Renal cortical epithelial cell (primary cell): ENCODE data around the gene NUP98. TPM values are rescaled to one million over a fixed set of nuclear protein-coding genes. Genes with fewer than 3 reads are reported as not detected.
A peak's percentile ranks its signal among the peaks of the same experiment; 100 is the strongest.
"Not testable (repeated sequence)": the region's sequence is repeated elsewhere in the genome, so short reads cannot be mapped to it uniquely, and the experiment has no call there.

ENCODE experiments used
- DNase-seq: peaks from one replicate; pipeline ENCODE4 v3.0.0-alpha.2; 2011; ENCODE audit warnings: low read depth
- total RNA-seq: library from RNA; depleted of rRNA; stranded (reverse); fragments of >200 nt; gene quantifications from 2 replicates; pipeline ENCODE4 v1.2.3, GENCODE V29; 2014

NUP98 gene
- total RNA-seq, 1 donor from 2014 or later, result 125 TPM

DNA sequence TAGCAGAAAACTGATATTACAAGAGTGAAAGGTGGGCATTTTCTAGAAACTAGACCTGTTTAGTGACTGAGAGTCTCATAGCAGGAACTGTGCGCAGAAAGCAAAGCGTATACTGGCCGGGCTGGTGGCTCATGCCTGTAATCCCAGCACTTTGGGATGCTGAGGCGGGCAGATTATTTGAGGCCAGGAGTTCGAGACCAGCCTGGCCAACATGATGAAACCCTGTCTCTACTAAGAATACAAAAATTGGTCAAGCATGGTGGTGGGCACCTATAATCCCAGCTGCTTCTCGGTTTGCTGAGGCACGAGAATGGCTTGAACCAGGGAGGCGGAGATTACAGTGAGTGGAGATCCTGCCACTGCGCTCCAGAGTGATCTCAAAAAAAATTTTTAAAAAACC, 1.8 kb upstream of the NUP98 start:
- no peak for DNase-seq

DNA sequence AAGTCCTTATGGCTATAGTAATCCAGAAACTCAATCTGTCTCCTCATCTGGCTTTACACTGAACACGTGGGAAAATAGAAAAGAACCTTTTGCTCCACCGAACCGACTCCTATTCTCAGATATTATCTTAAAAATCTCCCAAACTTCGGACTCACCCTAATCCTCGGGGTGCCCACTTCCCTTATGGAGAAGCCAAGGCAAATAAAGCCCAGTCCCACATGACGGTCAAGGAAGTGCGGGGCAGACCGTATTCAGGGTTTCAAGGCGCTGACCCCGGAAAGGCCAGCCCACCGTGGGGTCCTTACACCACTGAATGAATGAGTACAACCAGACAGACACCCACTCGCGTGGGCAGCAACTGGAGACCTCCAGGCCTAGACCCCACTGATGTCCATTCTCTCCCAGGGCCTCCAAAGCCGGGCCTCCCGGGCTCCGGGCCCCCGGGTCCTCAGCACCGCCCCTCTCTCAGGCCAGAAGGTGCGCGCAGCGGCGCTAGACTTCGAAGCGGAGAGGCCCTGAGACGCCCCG, 489 bp downstream of the NUP98 start:
- no peak for DNase-seq

DNA sequence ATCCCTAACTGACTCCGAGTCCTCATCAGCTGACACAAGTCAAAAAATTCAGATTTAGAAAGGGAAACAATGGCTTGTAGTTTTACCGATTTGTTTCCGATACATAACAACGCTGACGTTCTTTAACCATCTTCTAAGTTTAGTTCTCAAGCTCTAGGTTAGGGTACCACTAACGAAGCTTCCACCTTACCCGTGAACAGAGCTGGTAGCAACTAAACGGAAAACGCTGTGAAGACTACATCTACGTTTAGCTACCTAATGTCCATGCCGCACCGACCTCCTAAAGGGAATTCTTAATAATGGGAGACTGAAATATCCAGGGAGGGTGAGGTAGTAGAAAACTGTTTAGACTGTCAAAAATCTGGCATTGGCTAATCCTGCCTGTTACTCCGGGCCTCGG, 1.0 kb downstream of the NUP98 start:
- no peak for DNase-seq

DNA sequence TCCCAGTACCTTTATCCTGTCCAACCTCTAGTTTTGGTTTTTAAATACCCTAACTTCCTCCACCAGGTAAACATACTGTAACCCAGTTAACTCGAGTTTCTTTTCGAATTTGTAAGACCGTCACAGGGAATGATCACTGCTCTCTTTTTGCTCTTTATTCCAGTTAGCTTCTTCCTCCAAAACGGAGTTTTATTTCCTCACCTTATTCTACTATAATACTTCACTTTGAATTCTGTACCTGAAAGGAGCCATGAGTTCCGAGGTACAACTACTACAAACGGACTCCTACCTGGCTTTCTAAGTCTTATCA, 1.4 kb downstream of the NUP98 start:
- no peak for DNase-seq

DNA sequence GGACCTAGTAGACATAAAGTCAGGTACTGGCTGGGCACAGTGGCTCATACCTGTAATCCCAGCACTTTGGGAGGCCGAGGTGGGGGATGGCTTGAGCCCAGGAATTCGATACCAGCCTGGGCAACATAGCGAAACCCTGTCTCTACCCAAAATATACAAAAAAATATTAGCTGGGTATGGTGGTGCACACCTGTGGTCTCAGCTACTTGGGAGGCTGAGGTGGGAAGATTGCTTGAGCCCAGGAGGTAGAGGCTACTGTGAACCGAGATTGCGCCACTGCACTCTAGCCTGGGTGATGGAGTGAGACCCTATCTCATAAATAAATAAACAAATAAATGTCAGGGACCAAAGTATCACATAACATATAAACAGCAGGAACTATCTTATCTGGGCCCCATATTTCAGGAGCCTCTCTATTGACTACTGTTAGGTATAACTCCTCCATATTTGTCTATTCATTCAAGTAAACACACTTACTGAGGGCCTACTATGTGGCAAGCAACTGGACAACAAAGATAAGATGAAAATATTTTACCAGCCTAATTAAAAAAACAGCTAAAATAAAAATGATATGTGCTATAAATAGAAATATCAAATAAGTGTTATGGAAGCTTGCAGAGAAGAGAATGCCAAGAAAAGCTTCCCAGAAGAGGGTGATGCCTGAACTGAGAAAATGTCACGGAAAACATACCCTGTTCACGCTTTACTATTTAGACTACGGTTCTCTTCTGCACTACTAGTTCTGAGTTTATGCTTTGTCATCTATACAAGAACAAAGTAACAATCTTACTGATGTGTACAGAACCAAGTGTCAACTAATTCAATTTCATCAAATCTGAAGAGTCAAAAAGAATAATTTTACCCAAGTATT, 2.0 kb downstream of the NUP98 start:
- no peak for DNase-seq

DNA sequence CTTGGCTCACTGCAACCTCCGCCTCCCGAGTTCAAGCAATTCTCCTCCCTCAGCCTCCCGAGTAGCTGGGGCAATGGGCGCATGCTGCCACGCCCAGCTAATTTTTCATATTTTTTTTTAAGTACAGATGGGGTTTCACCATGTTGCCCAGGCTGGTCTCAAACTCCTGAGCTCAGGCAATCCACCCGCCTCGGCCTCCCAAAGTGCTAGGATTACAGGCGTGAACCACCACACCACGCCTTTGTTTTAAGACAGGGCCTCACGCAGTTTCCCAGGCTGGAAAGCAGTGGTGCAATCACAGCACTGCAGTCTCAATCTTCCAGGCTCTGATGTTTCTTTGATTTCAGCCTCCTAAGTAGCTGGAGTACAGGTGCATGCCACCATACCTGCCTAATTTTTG, 3.0 kb downstream of the NUP98 start:
- DNase-seq, result not testable (repeated sequence)

DNA sequence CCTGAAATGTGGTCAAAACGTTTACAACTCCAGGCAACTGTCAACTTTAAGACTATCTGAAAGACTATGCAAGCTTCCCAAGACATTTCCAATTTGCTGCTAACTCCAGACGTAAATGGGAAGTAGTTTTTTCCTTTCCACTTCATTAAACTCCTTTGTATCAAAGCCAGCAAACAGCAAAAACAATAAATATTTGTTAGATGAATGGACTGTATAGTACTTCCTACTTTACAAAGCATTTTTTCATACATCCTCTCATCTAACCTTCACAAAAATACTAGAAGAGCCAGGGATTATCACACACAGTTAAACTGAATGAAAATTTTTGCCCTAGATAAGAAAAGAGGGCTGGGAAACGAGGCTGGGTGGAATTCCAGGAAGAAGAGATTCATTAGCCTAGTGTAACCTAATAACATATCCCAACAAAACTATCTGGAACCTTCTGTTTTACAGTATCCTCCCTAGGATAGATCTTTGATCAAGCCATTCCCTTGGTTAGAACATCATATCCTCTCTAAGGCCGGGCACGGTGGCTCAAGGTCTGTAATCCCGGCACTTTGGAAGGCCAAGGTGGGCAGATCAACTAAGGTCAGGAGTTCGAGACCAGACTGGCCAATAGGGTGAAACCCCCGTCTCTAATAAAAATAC, 10.4 kb downstream of the NUP98 start:
- DNase-seq, result peak; percentile 84

DNA sequence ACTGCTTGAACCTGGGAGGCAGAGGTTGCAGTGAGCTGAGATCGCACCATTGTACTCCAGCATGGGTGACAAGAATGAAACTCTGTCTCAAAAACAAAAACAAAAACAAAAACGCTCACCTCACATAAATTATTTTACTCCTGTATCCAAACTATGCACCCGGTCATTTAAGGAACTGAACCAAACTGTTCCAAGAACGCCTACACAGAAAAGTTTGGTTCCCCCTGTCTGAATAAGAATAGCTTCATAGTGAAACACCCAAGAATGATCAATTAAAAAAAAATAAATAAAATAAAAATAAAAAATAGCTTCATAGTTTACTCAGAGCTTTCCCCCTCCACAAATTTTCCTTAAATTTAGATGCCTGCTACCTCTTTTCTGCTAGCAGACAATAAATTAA, 13.7 kb downstream of the NUP98 start:
- DNase-seq, result no peak

DNA sequence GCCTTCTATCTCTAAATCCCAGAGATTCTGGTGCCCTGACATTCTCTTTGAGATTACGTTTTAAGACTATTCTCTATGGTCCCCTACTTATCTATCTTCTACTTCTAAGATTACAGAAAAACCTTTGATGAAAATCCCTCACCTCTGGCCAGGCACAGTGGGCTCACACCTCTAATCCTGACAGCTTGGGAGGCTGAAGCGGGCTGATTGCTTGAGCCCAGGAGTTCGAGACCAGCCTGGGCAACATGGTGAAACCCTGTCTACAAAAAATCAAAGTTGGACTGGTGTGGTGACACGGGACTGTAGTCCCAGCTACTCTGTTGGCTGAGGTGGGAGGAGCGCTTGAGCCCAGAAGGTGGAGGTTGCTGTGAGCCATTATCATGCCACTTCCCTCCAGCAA, 14.4 kb downstream of the NUP98 start:
- DNase-seq, result no peak

DNA sequence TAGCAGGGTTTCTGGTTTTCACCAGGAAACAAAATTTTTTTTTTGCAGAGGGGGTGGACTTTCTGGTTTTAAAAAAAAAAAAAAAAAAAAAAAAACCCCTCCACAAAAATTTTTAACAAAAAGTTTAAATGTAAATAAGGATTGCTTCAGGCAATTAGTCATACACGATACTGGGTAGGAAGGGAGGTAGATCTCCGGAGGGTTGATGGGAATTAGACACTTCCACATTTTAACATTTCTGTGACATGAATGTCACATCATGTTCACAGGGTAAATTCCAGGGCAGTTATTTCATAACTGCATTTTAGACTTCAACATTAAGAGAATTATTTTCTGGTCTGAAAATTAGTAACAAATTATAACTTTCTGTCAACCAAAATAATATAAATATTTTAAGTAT, 15.9 kb downstream of the NUP98 start:
- DNase-seq, result no peak

DNA sequence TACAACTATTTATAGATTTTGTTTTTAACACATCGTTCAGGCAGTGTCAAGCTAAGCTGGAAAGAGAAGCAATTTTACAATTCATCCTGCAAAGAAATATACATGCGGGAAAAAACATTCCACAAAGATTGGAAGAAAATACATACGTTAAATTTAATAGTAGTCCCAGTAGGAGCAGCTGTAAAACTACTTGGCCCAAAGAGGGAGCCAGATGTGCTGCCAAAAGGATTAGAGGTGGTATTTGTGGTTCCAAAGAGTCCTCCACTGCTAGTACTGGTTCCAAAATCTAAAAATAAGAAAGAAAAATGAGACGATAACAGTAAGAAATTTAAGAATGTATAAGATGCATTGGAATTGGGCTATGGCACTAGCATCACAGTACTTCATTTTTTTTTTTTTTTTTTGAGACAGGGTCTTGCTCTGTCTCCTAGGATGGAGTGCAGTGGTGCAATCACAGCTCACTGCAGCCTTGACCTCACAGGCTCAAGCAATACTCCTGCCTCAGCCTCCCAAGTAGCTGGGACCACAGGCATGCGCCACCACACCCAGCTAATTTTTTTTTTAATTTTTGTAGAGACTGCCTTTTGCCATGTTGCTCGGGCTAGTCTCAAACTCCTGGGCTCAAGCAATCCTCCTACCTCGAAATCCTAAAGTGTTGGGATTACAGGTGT, 21.5 kb downstream of the NUP98 start:
- DNase-seq, result no peak

DNA sequence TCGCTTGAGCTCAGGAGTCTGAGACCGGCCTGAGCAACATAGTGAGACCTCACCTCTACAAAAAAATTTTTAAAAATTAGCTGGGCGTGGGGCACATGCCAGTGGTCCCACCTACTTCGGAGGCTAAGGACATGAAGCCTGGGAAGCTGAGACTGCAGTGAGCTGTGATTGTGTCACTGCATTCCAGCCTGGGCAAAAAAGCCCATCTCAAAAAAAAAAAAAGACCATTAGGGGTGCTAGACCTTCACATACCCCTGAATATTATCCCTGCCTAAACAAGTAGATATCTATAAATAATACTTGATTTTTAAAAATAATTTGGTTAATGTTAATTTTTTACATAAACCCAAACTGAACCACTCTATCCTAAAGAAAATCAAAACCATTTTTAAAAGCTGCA, 24.2 kb downstream of the NUP98 start:
- no peak for DNase-seq

DNA sequence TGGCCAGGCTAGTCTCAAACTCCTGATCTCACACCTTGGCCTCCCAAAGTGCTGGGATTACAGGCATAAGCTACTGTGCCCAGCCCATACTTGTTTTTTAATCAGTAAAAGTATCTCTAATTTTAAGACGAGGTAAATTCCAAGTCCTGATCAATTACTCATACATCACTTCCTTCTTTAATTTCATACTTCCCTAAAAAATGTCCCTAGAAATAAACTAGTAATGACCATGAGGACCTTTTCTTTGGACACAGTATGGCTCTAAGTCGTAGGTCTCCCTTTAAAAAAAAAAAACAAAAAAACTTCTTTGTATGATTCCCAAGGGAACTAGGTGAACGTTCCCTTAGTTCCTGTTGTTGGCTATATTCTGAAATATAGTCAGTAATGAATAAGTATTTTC, 29.8 kb downstream of the NUP98 start:
- no peak for DNase-seq

DNA sequence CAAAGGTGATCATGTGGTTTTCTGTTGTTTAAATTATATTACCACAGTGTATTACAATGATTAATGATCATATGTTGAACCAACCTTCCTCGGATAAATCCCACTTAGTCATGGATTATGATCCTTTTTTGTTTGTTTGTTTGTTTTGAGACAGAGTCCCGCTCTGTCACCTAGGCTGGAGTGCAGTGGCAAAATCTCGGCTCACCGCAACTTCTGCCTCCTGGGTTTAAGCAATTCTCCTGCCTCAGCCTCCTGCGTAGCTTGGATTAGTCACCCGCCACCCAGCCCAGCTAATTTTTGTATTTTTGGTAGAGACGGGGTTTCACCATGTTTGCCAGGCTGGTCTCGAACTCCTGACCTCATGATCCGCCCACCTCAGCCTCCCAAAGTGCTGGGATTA, 30.5 kb downstream of the NUP98 start:
- DNase-seq, result not testable (repeated sequence)

DNA sequence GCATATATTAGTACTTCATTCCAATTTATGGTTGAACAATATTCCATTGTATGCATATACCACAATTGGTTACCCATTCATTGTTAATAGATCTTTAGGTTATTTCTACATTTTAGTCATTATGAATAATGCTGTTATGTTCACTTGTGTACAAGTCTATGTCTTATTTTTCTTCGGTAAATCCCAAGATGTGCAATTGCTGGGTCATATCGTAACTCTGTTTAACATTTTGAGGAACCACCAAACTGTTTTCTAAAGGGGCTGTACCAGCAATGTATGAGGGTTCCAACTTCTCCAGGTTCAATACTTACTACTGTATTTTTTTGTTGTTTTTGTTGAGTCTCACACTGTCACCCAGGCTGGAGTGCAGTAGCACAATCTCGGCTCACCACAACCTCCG, 33.1 kb downstream of the NUP98 start:
- DNase-seq, result no peak

DNA sequence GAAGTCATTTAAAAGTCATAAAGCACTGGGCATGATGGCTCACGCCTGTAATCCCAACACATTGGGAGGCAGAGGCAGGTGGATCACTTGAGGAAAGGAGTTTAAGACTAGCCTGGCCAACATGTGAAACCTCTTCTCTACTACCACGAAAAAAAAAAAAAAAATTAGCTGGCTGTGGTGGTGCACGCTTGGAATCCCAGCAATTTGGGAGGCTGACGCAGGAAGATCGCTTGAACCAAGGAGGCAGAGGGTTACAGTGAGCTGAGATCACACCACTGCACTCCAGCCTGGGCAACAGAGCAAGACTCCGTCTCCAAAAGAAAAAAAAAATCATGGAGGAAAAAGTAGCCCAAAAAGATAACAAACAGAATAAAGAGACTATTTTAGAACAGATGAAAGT, 42.2 kb downstream of the NUP98 start:
- DNase-seq, result no peak

DNA sequence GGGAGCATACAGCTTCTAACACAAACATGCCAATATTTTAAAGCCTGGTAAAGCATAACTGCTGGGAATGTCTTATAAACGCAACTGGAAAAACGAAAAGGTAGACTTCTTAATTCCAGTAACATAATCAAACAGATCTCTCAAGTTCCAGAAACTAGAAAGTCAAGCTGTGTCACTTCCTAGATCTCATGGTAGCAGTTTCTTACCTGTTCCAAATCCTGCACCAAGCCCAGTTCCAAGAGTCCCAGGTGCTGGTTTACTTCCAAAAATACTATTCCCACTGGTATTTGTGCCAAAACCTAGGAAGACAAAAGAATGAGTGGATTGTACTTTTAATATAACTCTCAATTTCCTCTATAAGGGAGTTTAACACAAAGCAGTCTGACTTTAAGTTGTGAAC, 44.2 kb downstream of the NUP98 start:
- no peak for DNase-seq

DNA sequence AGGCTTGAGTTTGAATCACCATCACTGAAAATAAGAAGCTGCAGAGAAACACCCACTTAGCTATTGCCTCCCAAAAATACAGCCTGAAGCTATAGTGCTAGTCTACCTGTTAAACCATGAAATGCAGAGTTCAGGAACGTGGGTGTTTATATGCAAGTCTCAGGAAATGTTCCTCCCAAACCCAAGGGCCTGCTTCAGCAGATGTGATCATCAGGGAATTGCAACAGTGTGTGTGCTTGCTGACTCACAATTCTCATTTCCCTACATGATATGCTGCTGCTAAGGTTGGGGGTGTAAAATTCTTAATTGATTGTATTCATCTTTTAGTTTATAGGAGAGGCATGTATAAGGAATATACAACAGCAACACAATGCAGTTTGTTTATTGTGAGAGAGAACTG, 49.6 kb downstream of the NUP98 start:
- peak; percentile 86 for DNase-seq

DNA sequence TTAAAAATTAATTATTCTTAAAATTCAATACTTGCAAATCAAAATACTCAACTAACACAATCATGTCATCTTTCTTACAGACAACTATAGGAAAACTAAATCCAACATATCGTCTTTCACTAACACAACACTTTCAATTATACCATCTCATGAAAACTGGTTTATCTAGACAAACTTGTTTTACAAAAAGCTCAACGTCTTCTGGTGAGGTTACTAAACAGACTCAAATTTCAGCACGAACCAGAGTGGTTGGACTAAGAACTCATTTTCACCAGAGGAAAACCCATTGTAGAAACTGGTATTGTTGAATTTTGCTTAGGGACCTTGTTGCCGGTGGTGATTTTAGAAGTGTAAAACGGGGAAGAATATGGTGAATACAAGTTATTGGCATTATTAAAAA, 52.2 kb downstream of the NUP98 start:
- DNase-seq, result peak; percentile 24

DNA sequence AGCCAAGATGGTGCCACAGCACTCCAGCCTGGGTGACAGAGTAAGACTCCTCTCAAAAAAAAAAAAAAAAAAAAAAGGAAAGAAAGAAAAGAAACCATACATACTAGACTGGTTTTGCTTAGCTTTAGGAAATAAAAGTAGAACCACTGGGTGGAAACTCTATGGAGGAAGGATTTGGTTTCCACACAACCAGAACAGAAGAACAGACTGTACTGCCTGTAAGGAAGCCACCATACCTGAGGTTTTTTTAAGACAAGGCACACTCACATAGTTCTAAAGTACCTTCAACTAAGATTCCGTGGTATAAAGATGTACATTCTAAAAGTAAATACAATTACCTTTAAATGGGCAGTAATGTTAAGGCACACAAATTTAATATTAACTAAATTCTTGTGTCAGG, 58.6 kb downstream of the NUP98 start:
- DNase-seq, result no peak

DNA sequence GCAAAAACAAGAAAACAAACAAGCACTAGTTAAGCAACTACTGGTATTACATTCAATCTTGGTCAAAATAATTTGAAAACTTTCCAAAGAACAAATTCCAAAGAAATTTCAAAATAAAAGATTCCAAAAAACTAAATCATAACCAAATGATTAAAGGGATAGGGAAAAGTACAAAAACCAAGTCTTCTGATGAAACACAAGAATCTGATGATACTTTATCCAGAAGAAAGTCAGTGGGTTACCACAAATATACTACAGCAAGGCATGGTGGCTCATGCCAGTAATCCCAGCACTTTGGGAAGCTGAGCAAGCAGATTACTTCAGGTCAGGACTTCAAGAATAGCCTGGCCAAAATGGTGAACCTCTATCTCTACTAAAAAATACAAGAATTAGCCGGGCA, 59.1 kb downstream of the NUP98 start:
- DNase-seq, result no peak

DNA sequence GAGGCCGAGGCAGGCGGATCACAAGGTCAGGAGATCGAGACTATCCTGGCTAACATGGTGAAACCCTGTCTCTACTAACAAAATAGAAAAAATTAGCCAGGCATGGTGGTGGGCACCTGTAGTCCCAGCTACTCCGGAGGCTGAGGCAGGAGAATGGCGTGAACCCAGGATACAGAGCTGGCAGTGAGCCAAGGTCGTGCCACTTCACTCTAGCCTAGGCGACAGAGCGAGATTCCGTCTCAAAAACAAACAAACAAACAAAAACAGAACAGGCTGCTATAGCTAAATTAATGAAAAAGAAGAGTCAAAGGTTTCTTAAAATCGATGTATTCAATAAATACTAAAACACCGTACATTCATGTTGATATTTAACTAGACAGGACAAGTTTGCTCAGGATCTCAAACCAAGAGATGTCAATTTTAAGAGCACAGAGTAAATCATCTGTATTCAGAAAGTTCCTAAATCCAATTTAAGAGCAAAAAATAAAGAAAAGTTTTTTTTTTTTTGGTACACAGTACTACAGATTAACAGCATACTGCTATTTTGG, 59.9 kb downstream of the NUP98 start:
- DNase-seq, result no peak

DNA sequence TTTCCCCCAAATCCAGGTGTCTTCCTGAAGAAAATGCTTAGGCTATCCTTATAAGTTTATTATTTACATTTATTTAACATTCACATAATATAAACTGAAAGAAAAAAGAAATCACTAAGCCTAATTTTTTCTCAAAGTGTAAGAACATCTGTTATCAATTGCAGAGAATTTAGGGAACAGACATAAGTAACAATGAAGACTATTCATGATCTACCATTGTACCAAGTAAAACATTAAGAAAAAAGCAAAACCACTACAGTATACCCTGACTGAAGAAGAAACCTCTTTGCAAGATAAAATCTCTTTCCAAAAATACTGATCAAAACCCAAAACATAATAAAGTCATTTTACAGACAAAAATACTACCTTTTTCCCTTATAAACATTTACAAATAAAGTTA, 60.5 kb downstream of the NUP98 start:
- DNase-seq, result no peak
